Ovary (tissue), 9 donors: ENCODE data around the gene DOCK4. TPM values are rescaled to one million over a fixed set of nuclear protein-coding genes. Genes with fewer than 3 reads are reported as not detected.

Experiments used
- DNase-seq, 5 donors: peaks; one replicate each; pipeline ENCODE4 v3.0.0-alpha.2; 2019 to 2020
- H3K27ac ChIP-seq, 2 donors: fragments of 200-600 bp; one replicate each; pipeline versions ENCODE4 v1.5.1 to v1.8.0; 2019 to 2022
- H3K27me3 ChIP-seq: fragments of 200-600 bp; one replicate; pipeline ENCODE4 v1.8.0; 2022
- H3K36me3 ChIP-seq: fragments of 200-600 bp; sonication (generic); one replicate; pipeline ENCODE4 v1.5.1; 2019
- H3K4me1 ChIP-seq: one replicate; pipeline ENCODE4 v1.8.1; 2013; ENCODE audit warnings: mild to moderate bottlenecking, moderate library complexity; ENCODE audit not compliant: insufficient read depth
- H3K4me3 ChIP-seq: fragments of 200-600 bp; sonication (generic); one replicate; pipeline ENCODE4 v1.5.1; 2017
- H3K9me3 ChIP-seq, 2 donors: fragments of 200-600 bp in 1 of 2; sonication (generic) in 1 of 2; one replicate each; pipeline versions ENCODE4 v1.5.1 to v1.8.1; 2013 to 2019; ENCODE audit warnings: mild to moderate bottlenecking in 1 of 2, moderate library complexity in 1 of 2
- EP300 ChIP-seq: sonication (generic); formaldehyde crosslinking; IDR thresholded peaks from one replicate; pipeline ENCODE4 v1.6.1; 2017; ENCODE audit warnings: antibody characterized with exemption
- POLR2A ChIP-seq: fragments of 450-650 bp; IDR thresholded peaks from one replicate; pipeline ENCODE4 v1.6.1; 2017; ENCODE audit warnings: antibody characterized with exemption, mild to moderate bottlenecking, moderate library complexity
- WGBS, 3 donors: extraction: QIAGEN DNeasy Blood & Tissue Kit in 1 of 3; methylation state at CpG; one replicate each; pipeline versions ENCODE4 v1.1.5 to v1.1.7; 2013 to 2017; 5-methylcytosine and 5-hydroxymethylcytosine counted together
- intact Hi-C, 4 donors: fragments of 100-400 bp; cut with DNase I; formaldehyde crosslinking; loops; one replicate each; pipeline versions ENCODE4 v1.11.0 to v1.15.1; 2022 to 2023
- polyA plus RNA-seq, 2 donors: library from polyadenylated mRNA; stranded (reverse); fragments of 200-250 nt in 1 of 2; fragments of 350-450 nt in 1 of 2; fragmentation: Illumina TruSeq in 1 of 2; extraction: RNeasy Lipid Tissue Mini Kit (QIAGEN cat#74804) in 1 of 2; gene quantifications; one replicate each; pipeline ENCODE4 v1.2.3, GENCODE V29; 2013 to 2014
- total RNA-seq, 7 donors: library from RNA; depleted of rRNA in 2 of 7; stranded (reverse); fragments of >200 nt in 2 of 7; fragmentation: NEBNext Ultra II Directional in 3 of 7; extraction: Animal tissue kit (Norgen Biotek cat#: 25700) in 3 of 7; gene quantifications; one replicate each; pipeline versions ENCODE4 v1.1.0 to v1.2.4, GENCODE V29; 2016 to 2023
- TF ChIP-seq, protein P1 (sequence below), 3 donors: fragments of 450-650 bp in 2 of 3; fragments of 200-600 bp in 1 of 3; IDR thresholded peaks; one replicate each; pipeline versions ENCODE4 v1.5.1 to v1.8.0; 2016 to 2022; ENCODE audit warnings: antibody characterized with exemption in 3 of 3, mild to moderate bottlenecking in 1 of 3
- donor health status: DM: no; HTN: no; CAD: no; lungs with moderate emphysema.
- donor health status: DM: no; HTN: no; CAD: no.
- donor health status: Bipolar disorder and iron deficiency.
- donor health status: DM: yes; HTN: yes; CAD: no.
- donor health status: DM: no; HTN: no; CAD: no.
- donor health status: DM: yes; HTN: yes; CAD: no.

Gene DOCK4
- total and polyA plus RNA-seq, 9 donors, result 9.5 to 39.7 (median 27.3) TPM

- no peaks in the 10 kb centered on the region for H3K9me3 ChIP-seq
- TF ChIP-seq EP300, result no peak
- no peak for TF ChIP-seq POLR2A
- TF ChIP-seq, protein P1, sequence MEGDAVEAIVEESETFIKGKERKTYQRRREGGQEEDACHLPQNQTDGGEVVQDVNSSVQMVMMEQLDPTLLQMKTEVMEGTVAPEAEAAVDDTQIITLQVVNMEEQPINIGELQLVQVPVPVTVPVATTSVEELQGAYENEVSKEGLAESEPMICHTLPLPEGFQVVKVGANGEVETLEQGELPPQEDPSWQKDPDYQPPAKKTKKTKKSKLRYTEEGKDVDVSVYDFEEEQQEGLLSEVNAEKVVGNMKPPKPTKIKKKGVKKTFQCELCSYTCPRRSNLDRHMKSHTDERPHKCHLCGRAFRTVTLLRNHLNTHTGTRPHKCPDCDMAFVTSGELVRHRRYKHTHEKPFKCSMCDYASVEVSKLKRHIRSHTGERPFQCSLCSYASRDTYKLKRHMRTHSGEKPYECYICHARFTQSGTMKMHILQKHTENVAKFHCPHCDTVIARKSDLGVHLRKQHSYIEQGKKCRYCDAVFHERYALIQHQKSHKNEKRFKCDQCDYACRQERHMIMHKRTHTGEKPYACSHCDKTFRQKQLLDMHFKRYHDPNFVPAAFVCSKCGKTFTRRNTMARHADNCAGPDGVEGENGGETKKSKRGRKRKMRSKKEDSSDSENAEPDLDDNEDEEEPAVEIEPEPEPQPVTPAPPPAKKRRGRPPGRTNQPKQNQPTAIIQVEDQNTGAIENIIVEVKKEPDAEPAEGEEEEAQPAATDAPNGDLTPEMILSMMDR (IDR thresholded peaks at IDR 0.05), result no peak
- H3K4me3 ChIP-seq, result no peak overlapping the region
- H3K36me3 ChIP-seq, result no peaks in the 10 kb centered on the region
- H3K27ac ChIP-seq, result no peak overlapping the region
- intact Hi-C loops, result no loop called here
- no peaks in the 10 kb centered on the region for H3K4me1 ChIP-seq
- WGBS, 3 donors, result 92 to 96% (median 94%) methylated on average over 4 of the region's 4 CpGs
- H3K27me3 ChIP-seq, result no peaks in the 10 kb centered on the region
- no peak for DNase-seq
Measured at GRCh38 chr7:111845853-111846252, 360.3 kb downstream of the DOCK4 start.

DNA sequence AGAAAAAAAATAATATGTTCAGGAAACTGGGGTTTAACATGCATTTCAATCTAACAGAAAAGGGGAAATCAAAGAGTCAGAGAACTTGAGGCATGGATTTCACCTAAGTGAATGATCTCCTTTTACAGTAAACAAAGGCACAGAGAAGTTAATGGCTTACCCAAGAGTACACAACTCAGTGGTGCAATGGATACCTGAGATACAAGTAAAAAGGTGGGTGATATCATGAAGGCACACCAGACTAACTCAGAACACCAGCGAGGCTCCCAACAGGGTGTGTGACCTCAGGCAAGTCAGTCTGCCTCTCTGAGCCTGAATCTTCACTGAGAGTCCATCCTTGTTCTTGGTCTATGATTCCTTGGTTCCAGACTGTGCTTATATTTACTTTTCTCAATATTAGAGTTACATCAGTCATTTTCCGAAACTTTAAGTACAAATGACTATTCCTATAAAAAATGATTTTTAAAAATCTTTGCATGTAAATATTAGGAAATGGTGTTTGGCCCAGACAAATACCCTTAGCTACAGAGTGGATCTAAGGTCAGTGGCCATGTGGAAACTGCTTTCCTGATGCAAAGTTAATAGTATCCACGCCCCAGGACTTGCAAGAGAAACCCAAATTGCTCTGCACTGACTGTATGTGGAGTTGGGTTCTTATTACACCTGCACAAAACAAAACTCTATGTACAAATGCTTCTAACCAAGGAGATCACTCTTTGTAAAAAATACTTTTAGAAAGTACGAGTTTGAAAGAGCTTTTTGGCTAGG lies 361.1 kb downstream of the DOCK4 start:
- Histone ChIP-seq H3K4me3 (no peak overlapping the region), H3K36me3 (no peaks in the 10 kb centered on the region), H3K9me3 (no peaks in the 10 kb centered on the region), H3K27ac (no peak overlapping the region), H3K4me1 (no peaks in the 10 kb centered on the region), H3K27me3 (no peaks in the 10 kb centered on the region)
- DNase-seq, result no peak
- WGBS, 3 donors, result 92 to 95% (median 93%) methylated on average over 4 of the region's 4 CpGs
- TF ChIP-seq EP300 (no peak), POLR2A (no peak)
- TF ChIP-seq, protein P1 (IDR thresholded peaks at IDR 0.05), result no peak
- intact Hi-C loops, result no loop called here

GRCh38 chr7:111842491-111842890 lies 363.7 kb downstream of the DOCK4 start:
- Histone ChIP-seq H3K36me3 (no peaks in the 10 kb centered on the region), H3K4me3 (no peak overlapping the region), H3K27me3 (no peaks in the 10 kb centered on the region), H3K27ac (no peak overlapping the region), H3K4me1 (no peaks in the 10 kb centered on the region), H3K9me3 (no peaks in the 10 kb centered on the region)
- intact Hi-C loops, result no loop called here
- WGBS, 3 donors, result 76 to 81% (median 79%) methylated on average over 3 of the region's 3 CpGs
- no peak for DNase-seq
- TF ChIP-seq, protein P1 (IDR thresholded peaks at IDR 0.05), result no peak
- TF ChIP-seq POLR2A (no peak), EP300 (no peak)

- TF ChIP-seq, protein P1 (IDR thresholded peaks at IDR 0.05), result no peak
- no peak for TF ChIP-seq EP300
- TF ChIP-seq POLR2A, result no peak
- no peak overlapping the region for H3K27ac ChIP-seq
- H3K27me3 ChIP-seq, result no peaks in the 10 kb centered on the region
- H3K4me1 ChIP-seq, result no peaks in the 10 kb centered on the region
- WGBS, 3 donors, result 80 to 83% (median 82%) methylated on average over 5 of the region's 5 CpGs
- H3K36me3 ChIP-seq, result no peaks in the 10 kb centered on the region
- no peaks in the 10 kb centered on the region for H3K9me3 ChIP-seq
- no peak for DNase-seq
- intact Hi-C loops, result no loop called here
- no peak overlapping the region for H3K4me3 ChIP-seq
Measured at GRCh38 chr7:111841596-111842205, 364.5 kb downstream of the DOCK4 start.
